HepG2 (cell line): ENCODE measurements around the gene HES7. TPM values are rescaled to one million over a fixed set of nuclear protein-coding genes. Genes with fewer than 3 reads are reported as not detected.

Source experiments
- BRD4 ChIP-seq: sonication (generic); formaldehyde crosslinking; IDR thresholded peaks from 2 replicates; pipeline ENCODE4 v1.4.0; 2020; ENCODE audit warnings: missing genetic modification reagents
- ELF1 ChIP-seq: sonication (generic); formaldehyde crosslinking; IDR thresholded peaks from 2 replicates; pipeline ENCODE4 v1.4.0; 2020; ENCODE audit warnings: missing genetic modification reagents
- ESRRA ChIP-seq: sonication (generic); formaldehyde crosslinking; IDR thresholded peaks from 2 replicates; pipeline ENCODE4 v1.5.1; 2020; ENCODE audit warnings: mild to moderate bottlenecking, low read depth, missing genetic modification reagents
- FIP1L1 ChIP-seq: fragments of 200-400 bp; formaldehyde crosslinking; IDR thresholded peaks from 2 replicates; pipeline ENCODE4 v1.6.1; 2018; ENCODE audit warnings: low read depth, mild to moderate bottlenecking, low read length, moderate library complexity, borderline replicate concordance; ENCODE audit not compliant: insufficient read depth
- MTA3 ChIP-seq: sonication (generic); formaldehyde crosslinking; IDR thresholded peaks from 2 replicates; pipeline ENCODE4 v1.4.0; 2020; ENCODE audit warnings: missing genetic modification reagents
- NFIC ChIP-seq: IDR thresholded peaks from 2 replicates; pipeline ENCODE4 v1.6.1; 2012; ENCODE audit warnings: mild to moderate bottlenecking, low read length, inconsistent platforms
- NKX3-1 ChIP-seq: sonication (generic); formaldehyde crosslinking; IDR thresholded peaks from 2 replicates; pipeline ENCODE4 v1.5.0; 2020; ENCODE audit warnings: missing genetic modification reagents
- NR3C1 ChIP-seq: sonication (generic); formaldehyde crosslinking; IDR thresholded peaks from 2 replicates; pipeline ENCODE4 v1.4.0; 2020; ENCODE audit warnings: missing genetic modification reagents
- SNAI1 ChIP-seq: sonication (generic); formaldehyde crosslinking; IDR thresholded peaks from 2 replicates; pipeline ENCODE4 v1.5.0; 2020; ENCODE audit warnings: mild to moderate bottlenecking, missing genetic modification reagents, borderline replicate concordance
- ZBTB21 ChIP-seq: sonication (generic); formaldehyde crosslinking; IDR thresholded peaks from 2 replicates; pipeline ENCODE4 v1.4.0; 2020; ENCODE audit warnings: missing genetic modification reagents
- ZKSCAN1 ChIP-seq: fragments of 150-350 bp; IDR thresholded peaks from 2 replicates; pipeline ENCODE4 v1.6.1; 2014; ENCODE audit warnings: low read length
- ZNF329 ChIP-seq: sonication (generic); formaldehyde crosslinking; IDR thresholded peaks from 2 replicates; pipeline ENCODE4 v1.9.0; 2021; ENCODE audit warnings: low read depth, mild to moderate bottlenecking, missing genetic modification reagents
- ZNF747 ChIP-seq: sonication (generic); formaldehyde crosslinking; IDR thresholded peaks from 2 replicates; pipeline ENCODE4 v1.8.1; 2023; ENCODE audit warnings: missing genetic modification reagents, mild to moderate bottlenecking, borderline replicate concordance
- polyA plus RNA-seq, 8 experiments: library from polyadenylated mRNA; depleted of rRNA in 3 of 8; stranded (reverse) in 7 of 8; unstranded in 1 of 8; fragments of >200 nt; fragmentation: Illumina TruSeq in 4 of 8; extraction: Trizol in 4 of 8; gene quantifications; 2 replicates each; pipeline versions ENCODE4 v1.2.1 to v1.2.3, GENCODE V29; 2011 to 2016; ENCODE audit warnings: low read depth in 4 of 8, missing spikeins in 1 of 8, mixed read lengths in 1 of 8; ENCODE audit not compliant: insufficient read depth in 1 of 8
- total RNA-seq, 5 experiments: library from RNA; depleted of rRNA; stranded (reverse); fragments of >200 nt; fragmentation: Illumina TruSeq; extraction: Trizol; gene quantifications; 2 replicates each; pipeline ENCODE4 v1.2.3, GENCODE V29; 2016; ENCODE audit warnings: low read depth in 1 of 5
- TF ChIP-seq, protein P1 (sequence below): sonication (generic); formaldehyde crosslinking; IDR thresholded peaks from 2 replicates; pipeline ENCODE4 v1.4.0; 2020; ENCODE audit warnings: missing genetic modification reagents
- TF ChIP-seq, protein P2 (sequence below): sonication (generic); formaldehyde crosslinking; IDR thresholded peaks from 2 replicates; pipeline ENCODE4 v1.4.0; 2020; ENCODE audit warnings: missing genetic modification reagents
- TF ChIP-seq, protein P3 (sequence below): sonication (generic); formaldehyde crosslinking; IDR thresholded peaks from 2 replicates; pipeline ENCODE4 v1.5.0; 2020; ENCODE audit warnings: mild to moderate bottlenecking, missing genetic modification reagents, borderline replicate concordance

Gene HES7
- total and polyA plus RNA-seq, 2 of the 13 experiments (the other 11 are each of a cell fraction or from before 2014, with no cell fraction given) = not detected

DNA sequence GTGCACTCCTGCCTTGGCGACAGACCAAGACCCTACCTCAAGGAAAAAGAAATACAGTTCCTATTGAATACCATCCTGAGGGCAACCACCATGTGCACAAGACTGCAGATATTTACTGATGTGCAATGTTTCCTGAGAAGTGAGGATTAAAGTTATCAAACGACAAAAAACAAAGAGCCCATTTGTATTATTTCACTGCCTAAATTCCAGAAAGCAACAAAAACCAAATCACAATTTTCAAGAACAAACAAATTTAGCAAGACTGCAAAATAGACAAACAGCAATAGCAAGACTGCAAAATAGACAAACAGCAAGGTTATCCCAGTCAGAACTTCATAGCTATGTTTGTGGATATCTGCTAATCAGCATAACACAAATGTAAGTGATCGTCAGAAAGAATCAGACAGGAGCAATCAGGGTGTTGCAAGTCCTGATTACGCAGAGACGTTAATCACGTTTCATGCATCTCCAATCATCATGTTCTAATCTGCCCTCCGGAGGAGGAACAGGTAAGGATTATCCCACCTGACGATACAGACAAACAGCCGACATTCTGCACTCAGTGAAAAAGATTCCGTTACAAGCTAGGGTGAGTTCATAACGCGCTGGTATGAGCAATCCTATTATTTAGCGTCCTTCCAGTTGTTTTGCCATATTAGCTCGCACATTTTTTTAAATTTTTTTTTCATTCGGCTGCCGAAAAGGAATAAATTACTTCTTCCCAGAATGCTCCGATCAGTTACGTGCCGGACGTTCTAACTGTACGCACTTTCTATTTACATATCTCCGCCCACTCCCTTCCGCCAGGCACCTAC is 49.4 kb upstream of the HES7 start (continued):
- TF ChIP-seq ZBTB21 (CRISPR knock-in tag) (peak; percentile 80), MTA3 (CRISPR knock-in tag) (no peak), ZNF747 (peak; percentile 87), ELF1 (CRISPR knock-in tag) (peak; percentile 73), ESRRA (CRISPR knock-in tag) (peak; percentile 35; the same call in 1 of the 2 replicates), NKX3-1 (CRISPR knock-in tag) (peak; percentile 95), SNAI1 (0 out of 2 replicates have a peak, but pooled peaks have one; percentile 63), ZNF329 (CRISPR knock-in tag) (no peak), BRD4 (CRISPR knock-in tag) (peak; percentile 79; the same call in 1 of the 2 replicates), NFIC (peak; percentile 93), FIP1L1 (no peak), ZKSCAN1 (peak; percentile 74; the same call in 1 of the 2 replicates), NR3C1 (CRISPR knock-in tag) (no peak)
- TF ChIP-seq, protein P1, sequence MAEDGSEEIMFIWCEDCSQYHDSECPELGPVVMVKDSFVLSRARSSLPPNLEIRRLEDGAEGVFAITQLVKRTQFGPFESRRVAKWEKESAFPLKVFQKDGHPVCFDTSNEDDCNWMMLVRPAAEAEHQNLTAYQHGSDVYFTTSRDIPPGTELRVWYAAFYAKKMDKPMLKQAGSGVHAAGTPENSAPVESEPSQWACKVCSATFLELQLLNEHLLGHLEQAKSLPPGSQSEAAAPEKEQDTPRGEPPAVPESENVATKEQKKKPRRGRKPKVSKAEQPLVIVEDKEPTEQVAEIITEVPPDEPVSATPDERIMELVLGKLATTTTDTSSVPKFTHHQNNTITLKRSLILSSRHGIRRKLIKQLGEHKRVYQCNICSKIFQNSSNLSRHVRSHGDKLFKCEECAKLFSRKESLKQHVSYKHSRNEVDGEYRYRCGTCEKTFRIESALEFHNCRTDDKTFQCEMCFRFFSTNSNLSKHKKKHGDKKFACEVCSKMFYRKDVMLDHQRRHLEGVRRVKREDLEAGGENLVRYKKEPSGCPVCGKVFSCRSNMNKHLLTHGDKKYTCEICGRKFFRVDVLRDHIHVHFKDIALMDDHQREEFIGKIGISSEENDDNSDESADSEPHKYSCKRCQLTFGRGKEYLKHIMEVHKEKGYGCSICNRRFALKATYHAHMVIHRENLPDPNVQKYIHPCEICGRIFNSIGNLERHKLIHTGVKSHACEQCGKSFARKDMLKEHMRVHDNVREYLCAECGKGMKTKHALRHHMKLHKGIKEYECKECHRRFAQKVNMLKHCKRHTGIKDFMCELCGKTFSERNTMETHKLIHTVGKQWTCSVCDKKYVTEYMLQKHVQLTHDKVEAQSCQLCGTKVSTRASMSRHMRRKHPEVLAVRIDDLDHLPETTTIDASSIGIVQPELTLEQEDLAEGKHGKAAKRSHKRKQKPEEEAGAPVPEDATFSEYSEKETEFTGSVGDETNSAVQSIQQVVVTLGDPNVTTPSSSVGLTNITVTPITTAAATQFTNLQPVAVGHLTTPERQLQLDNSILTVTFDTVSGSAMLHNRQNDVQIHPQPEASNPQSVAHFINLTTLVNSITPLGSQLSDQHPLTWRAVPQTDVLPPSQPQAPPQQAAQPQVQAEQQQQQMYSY (CRISPR knock-in tag) = peak; percentile 77
- TF ChIP-seq, protein P2, sequence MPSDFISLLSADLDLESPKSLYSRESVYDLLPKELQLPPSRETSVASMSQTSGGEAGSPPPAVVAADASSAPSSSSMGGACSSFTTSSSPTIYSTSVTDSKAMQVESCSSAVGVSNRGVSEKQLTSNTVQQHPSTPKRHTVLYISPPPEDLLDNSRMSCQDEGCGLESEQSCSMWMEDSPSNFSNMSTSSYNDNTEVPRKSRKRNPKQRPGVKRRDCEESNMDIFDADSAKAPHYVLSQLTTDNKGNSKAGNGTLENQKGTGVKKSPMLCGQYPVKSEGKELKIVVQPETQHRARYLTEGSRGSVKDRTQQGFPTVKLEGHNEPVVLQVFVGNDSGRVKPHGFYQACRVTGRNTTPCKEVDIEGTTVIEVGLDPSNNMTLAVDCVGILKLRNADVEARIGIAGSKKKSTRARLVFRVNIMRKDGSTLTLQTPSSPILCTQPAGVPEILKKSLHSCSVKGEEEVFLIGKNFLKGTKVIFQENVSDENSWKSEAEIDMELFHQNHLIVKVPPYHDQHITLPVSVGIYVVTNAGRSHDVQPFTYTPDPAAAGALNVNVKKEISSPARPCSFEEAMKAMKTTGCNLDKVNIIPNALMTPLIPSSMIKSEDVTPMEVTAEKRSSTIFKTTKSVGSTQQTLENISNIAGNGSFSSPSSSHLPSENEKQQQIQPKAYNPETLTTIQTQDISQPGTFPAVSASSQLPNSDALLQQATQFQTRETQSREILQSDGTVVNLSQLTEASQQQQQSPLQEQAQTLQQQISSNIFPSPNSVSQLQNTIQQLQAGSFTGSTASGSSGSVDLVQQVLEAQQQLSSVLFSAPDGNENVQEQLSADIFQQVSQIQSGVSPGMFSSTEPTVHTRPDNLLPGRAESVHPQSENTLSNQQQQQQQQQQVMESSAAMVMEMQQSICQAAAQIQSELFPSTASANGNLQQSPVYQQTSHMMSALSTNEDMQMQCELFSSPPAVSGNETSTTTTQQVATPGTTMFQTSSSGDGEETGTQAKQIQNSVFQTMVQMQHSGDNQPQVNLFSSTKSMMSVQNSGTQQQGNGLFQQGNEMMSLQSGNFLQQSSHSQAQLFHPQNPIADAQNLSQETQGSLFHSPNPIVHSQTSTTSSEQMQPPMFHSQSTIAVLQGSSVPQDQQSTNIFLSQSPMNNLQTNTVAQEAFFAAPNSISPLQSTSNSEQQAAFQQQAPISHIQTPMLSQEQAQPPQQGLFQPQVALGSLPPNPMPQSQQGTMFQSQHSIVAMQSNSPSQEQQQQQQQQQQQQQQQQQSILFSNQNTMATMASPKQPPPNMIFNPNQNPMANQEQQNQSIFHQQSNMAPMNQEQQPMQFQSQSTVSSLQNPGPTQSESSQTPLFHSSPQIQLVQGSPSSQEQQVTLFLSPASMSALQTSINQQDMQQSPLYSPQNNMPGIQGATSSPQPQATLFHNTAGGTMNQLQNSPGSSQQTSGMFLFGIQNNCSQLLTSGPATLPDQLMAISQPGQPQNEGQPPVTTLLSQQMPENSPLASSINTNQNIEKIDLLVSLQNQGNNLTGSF (CRISPR knock-in tag) = no peak
- TF ChIP-seq, protein P3, sequence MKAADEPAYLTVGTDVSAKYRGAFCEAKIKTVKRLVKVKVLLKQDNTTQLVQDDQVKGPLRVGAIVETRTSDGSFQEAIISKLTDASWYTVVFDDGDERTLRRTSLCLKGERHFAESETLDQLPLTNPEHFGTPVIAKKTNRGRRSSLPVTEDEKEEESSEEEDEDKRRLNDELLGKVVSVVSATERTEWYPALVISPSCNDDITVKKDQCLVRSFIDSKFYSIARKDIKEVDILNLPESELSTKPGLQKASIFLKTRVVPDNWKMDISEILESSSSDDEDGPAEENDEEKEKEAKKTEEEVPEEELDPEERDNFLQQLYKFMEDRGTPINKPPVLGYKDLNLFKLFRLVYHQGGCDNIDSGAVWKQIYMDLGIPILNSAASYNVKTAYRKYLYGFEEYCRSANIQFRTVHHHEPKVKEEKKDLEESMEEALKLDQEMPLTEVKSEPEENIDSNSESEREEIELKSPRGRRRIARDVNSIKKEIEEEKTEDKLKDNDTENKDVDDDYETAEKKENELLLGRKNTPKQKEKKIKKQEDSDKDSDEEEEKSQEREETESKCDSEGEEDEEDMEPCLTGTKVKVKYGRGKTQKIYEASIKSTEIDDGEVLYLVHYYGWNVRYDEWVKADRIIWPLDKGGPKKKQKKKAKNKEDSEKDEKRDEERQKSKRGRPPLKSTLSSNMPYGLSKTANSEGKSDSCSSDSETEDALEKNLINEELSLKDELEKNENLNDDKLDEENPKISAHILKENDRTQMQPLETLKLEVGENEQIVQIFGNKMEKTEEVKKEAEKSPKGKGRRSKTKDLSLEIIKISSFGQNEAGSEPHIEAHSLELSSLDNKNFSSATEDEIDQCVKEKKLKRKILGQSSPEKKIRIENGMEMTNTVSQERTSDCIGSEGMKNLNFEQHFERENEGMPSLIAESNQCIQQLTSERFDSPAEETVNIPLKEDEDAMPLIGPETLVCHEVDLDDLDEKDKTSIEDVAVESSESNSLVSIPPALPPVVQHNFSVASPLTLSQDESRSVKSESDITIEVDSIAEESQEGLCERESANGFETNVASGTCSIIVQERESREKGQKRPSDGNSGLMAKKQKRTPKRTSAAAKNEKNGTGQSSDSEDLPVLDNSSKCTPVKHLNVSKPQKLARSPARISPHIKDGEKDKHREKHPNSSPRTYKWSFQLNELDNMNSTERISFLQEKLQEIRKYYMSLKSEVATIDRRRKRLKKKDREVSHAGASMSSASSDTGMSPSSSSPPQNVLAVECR (CRISPR knock-in tag) = peak; percentile 65; the same call in 1 of the 2 replicates
